Activated naive CD4-positive, alpha-beta T cell (primary cell): ENCODE results near the gene TMEM52.

ENCODE experiments used
- DNase-seq, 4 experiments: peaks; one replicate each; lab custom pipeline; 2025; lab: John Stamatoyannopoulos, UW

The TMEM52 gene

GRCh38 chr1:1918901-1919303 is at the start of gene TMEM52:
Gene TMEM52, minus strand, starts transcription at chr1:1919279. Its CDS starts 14 bp downstream, at chr1:1919265.
- DNase-seq, result peak in 2 of 4 experiments; percentile 47 to 52

GRCh38 chr1:1967879-1968278 is 48.8 kb upstream of the TMEM52 start:
- no peak for DNase-seq

GRCh38 chr1:1967151-1967550 is 48.1 kb upstream of the TMEM52 start:
- DNase-seq, result no peak

- DNase-seq, result no peak
Observed at GRCh38 chr1:1966071-1966740, 47.1 kb upstream of the TMEM52 start.

GRCh38 chr1:1965546-1965945 is 46.5 kb upstream of the TMEM52 start:
- no peak for DNase-seq

- DNase-seq, result no peak
Observed at GRCh38 chr1:1964811-1965210, 45.7 kb upstream of the TMEM52 start.

- no peak for DNase-seq
Observed at GRCh38 chr1:1963570-1963969, 44.5 kb upstream of the TMEM52 start.

GRCh38 chr1:1962752-1963151 is 43.7 kb upstream of the TMEM52 start:
- no peak for DNase-seq

- no peak for DNase-seq
Observed at GRCh38 chr1:1960480-1961196, 41.6 kb upstream of the TMEM52 start.

- peak; percentile 22 to 61 (median 42) for DNase-seq
Observed at GRCh38 chr1:1959840-1960479, 40.9 kb upstream of the TMEM52 start.

GRCh38 chr1:1959459-1959839 is 40.4 kb upstream of the TMEM52 start:
- no peak for DNase-seq

- DNase-seq, result no peak
Observed at GRCh38 chr1:1958071-1958541, 39.0 kb upstream of the TMEM52 start.

- no peak for DNase-seq
Observed at GRCh38 chr1:1957533-1957961, 38.5 kb upstream of the TMEM52 start.

- DNase-seq, result no peak
Observed at GRCh38 chr1:1956586-1957532, 37.8 kb upstream of the TMEM52 start.

- DNase-seq, result no peak
Observed at GRCh38 chr1:1956101-1956500, 37.0 kb upstream of the TMEM52 start.

GRCh38 chr1:1955621-1956094 is 36.6 kb upstream of the TMEM52 start:
- DNase-seq, result no peak

- no peak for DNase-seq
Observed at GRCh38 chr1:1954831-1955441, 35.9 kb upstream of the TMEM52 start.

GRCh38 chr1:1954015-1954414 is 34.9 kb upstream of the TMEM52 start:
- no peak for DNase-seq

GRCh38 chr1:1950940-1951339 is 31.9 kb upstream of the TMEM52 start:
- DNase-seq, result no peak

GRCh38 chr1:1948783-1949182 is 29.7 kb upstream of the TMEM52 start:
- DNase-seq, result no peak

- DNase-seq, result no peak
Observed at GRCh38 chr1:1947493-1947892, 28.4 kb upstream of the TMEM52 start.
